Caco-2 (cell line): ENCODE data around the gene PPP1R14B. TPM values are rescaled to one million over a fixed set of nuclear protein-coding genes. Genes with fewer than 3 reads are reported as not detected.

Source experiments
- BruUV-seq: library from RNA; stranded (reverse); fragments of 400-500 nt; replicated peaks from 2 replicates; lab custom pipeline; 2021; lab: Mats Ljungman, UMichigan
- CTCF ChIA-PET: fragments of 300-600 bp; sonication (Branson Sonifier 250); formaldehyde crosslinking; loops from one replicate; lab custom pipeline; 2022; ENCODE audit warnings: antibody characterized with exemption; lab: Charles Lee
- POLR2A ChIA-PET: fragments of 300-600 bp; sonication (Branson Sonifier 250); formaldehyde crosslinking; loops from one replicate; lab custom pipeline; 2022; ENCODE audit warnings: antibody characterized with exemption; lab: Charles Lee
- DNase-seq, 2 experiments: peaks; one replicate each; pipeline versions ENCODE4 v3.0.0 to v3.0.0-alpha.2; 2020 to 2022
- H3K27me3 ChIP-seq: replicated peaks from 2 replicates; pipeline ENCODE4 v1.6.0; 2011; ENCODE audit warnings: low read length; ENCODE audit not compliant: control insufficient read depth, insufficient read depth
- H3K36me3 ChIP-seq: 2 replicates; pipeline ENCODE4 v1.5.1; 2011; ENCODE audit warnings: low read length; ENCODE audit not compliant: control insufficient read depth, insufficient read depth
- H3K4me1 ChIP-seq: fragments of 250-450 bp; sonication (Bioruptor Pico); 2 replicates; pipeline ENCODE4 v1.5.1; 2020; ENCODE audit warnings: mild to moderate bottlenecking
- H3K4me3 ChIP-seq: 2 replicates; pipeline ENCODE4 v1.5.1; 2011; ENCODE audit warnings: low read depth, mild to moderate bottlenecking, control low read depth, low read length
- H3K9me3 ChIP-seq: fragments of 250-450 bp; sonication (Bioruptor Pico); 2 replicates; pipeline ENCODE4 v1.5.1; 2020; ENCODE audit warnings: mild to moderate bottlenecking, moderate library complexity
- H3K27ac Mint-ChIP-seq: one replicate; pipeline ENCODE4 v1.8.0; 2022; ENCODE audit warnings: mixed read lengths; ENCODE audit not compliant: unreplicated experiment
- H3K27me3 Mint-ChIP-seq: one replicate; pipeline ENCODE4 v1.8.0; 2022; ENCODE audit warnings: mixed read lengths; ENCODE audit not compliant: insufficient read depth, unreplicated experiment
- H3K36me3 Mint-ChIP-seq: one replicate; pipeline ENCODE4 v1.8.0; 2022; ENCODE audit warnings: mild to moderate bottlenecking, mixed read lengths; ENCODE audit not compliant: insufficient read depth, unreplicated experiment
- H3K4me1 Mint-ChIP-seq: one replicate; pipeline ENCODE4 v1.8.0; 2022; ENCODE audit warnings: low read depth, mixed read lengths; ENCODE audit not compliant: unreplicated experiment
- H3K4me3 Mint-ChIP-seq: one replicate; pipeline ENCODE4 v1.8.0; 2022; ENCODE audit warnings: mild to moderate bottlenecking, moderate library complexity, mixed read lengths; ENCODE audit not compliant: unreplicated experiment
- H3K9me3 Mint-ChIP-seq: one replicate; pipeline ENCODE4 v1.8.0; 2022; ENCODE audit warnings: mixed read lengths; ENCODE audit not compliant: unreplicated experiment
- intact Hi-C: fragments of 100-400 bp; cut with micrococcal nuclease; formaldehyde crosslinking; loops from one replicate; pipeline ENCODE4 v1.10.0; 2022; ENCODE audit not compliant: unreplicated experiment
- total RNA-seq: library from RNA; stranded (reverse); gene quantifications from 2 replicates; pipeline ENCODE4 v1.2.3, GENCODE V29; 2022
- TF ChIP-seq, protein P1 (sequence below), 2 experiments: fragments of 200-600 bp in 1 of 2; IDR thresholded peaks; 1 replicate in 1 of 2; 2 replicates in 1 of 2; pipeline versions ENCODE4 v1.5.1 to v1.8.0; 2011 to 2022; ENCODE audit warnings: antibody characterized with exemption in 1 of 2, control low read depth in 1 of 2, inconsistent platforms in 1 of 2, low read depth in 1 of 2, low read length in 1 of 2, mild to moderate bottlenecking in 1 of 2, moderate library complexity in 1 of 2; ENCODE audit not compliant: insufficient read depth in 1 of 2, severe bottlenecking in 1 of 2, unreplicated experiment in 1 of 2

The PPP1R14B gene
- total RNA-seq, 1 experiment from 2014 or later, result 162 TPM

DNA sequence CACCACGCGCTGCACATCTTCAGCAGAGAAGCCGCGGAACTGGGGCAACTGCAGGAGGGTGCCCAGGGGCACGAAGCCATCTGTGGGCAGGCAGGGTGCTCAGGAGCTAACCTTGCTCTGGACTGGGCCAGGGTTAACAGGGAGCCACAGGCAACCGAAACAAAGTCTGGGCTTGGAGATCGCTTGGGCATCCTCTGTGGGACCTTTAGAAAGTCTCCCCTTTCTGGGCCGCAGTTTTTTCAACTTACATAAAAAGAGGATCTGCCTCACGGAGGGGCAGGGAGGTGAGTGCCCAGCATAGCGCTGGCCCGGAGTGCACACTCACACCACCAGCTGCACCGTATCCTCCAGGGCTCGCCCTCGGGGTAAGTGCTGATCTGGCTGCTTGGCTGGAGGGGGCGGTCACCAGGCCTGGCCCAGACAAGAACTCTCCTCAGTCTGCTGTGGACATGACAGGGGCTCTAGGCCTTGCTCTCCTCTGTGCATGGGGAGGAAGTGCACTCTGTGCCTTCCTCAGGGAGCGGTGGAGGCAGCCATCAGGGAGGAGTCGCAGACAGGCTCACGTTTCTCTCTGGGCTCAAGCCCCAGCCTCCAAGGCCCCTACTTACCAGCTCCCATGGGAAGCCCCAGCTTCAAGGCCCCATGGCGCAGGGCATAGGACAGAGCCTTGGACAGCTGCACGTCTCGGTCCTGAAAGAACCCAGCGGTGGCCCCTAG is 21.7 kb downstream of the PPP1R14B start:
- Histone ChIP-seq H3K9me3 (no peaks in the 10 kb centered on the region), H3K4me1 (peaks cover 25% of the 10 kb centered on the region), H3K27me3 (no peaks in the 10 kb centered on the region), H3K4me3 (peak overlapping the region; percentile 99), H3K36me3 (no peaks in the 10 kb centered on the region; the same call in 1 of the 2 replicates)
- Mint-ChIP-seq H3K9me3 (no peaks in the 10 kb centered on the region), H3K27me3 (no peaks in the 10 kb centered on the region), H3K27ac (peak overlapping the region; percentile 39), H3K4me1 (no peaks in the 10 kb centered on the region), H3K36me3 (peaks cover 18% of the 10 kb centered on the region), H3K4me3 (peak overlapping the region; percentile 81)
- TF ChIP-seq, protein P1, sequence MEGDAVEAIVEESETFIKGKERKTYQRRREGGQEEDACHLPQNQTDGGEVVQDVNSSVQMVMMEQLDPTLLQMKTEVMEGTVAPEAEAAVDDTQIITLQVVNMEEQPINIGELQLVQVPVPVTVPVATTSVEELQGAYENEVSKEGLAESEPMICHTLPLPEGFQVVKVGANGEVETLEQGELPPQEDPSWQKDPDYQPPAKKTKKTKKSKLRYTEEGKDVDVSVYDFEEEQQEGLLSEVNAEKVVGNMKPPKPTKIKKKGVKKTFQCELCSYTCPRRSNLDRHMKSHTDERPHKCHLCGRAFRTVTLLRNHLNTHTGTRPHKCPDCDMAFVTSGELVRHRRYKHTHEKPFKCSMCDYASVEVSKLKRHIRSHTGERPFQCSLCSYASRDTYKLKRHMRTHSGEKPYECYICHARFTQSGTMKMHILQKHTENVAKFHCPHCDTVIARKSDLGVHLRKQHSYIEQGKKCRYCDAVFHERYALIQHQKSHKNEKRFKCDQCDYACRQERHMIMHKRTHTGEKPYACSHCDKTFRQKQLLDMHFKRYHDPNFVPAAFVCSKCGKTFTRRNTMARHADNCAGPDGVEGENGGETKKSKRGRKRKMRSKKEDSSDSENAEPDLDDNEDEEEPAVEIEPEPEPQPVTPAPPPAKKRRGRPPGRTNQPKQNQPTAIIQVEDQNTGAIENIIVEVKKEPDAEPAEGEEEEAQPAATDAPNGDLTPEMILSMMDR (IDR thresholded peaks at IDR 0.05; ENCODE audit: insufficient read depth in 1 of 2, low read depth in 1 of 2, low read length in 1 of 2, severe bottlenecking in 1 of 2, unreplicated experiment in 1 of 2), result no peak
- POLR2A ChIA-PET, result interaction anchor here (0.6 to 1.3 kb wide), 2 partner anchors 17 to 39 kb away, joined by 3 to 7 read pairs; partner anchors contain the start of gene STIP1
- BruUV-seq, result no TSS peak
- intact Hi-C loops, result no loop called here
- CTCF ChIA-PET, result no interaction called here
- DNase-seq, result peak in 1 of 2 experiments; percentile 45

DNA sequence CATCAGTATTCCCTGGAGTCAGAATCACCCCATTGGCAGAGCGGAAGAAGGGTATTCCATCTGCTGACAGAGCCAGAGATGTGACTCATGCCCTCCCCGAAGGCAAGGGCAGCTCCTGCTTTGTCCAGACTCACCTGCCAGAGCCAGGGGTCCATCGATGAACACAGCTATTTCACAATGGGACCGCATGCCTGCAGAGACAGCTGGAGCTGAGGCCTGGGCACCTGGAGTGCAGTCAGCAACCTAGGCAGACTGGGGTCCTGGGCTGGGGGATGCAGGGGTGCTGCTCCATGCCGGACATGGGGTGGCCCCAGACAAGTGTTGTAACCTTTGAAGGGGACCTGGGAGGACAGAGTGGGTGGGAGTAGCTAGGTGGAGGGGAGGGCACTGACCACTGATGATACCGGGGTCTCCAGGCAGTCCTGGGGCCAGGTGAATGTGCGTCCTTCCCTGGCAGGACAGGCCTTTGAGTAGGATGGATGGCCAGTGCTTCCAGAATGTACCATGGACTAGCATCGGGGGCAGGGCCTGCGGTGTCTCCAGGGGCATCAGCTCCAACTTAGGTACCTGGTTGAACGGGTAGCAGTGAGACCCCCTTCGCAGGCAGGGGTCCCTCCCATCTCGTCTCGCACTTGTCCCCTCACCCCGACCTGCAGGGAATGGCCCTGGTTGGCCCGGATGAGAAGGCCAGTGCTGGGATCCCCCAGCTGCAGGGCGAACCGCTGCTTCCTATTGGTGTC is 22.4 kb downstream of the PPP1R14B start:
- ChIA-PET CTCF (interaction anchor here (1.1 kb wide), 1 partner anchor 39 kb away, joined by 3 read pairs; the partner anchor contains the start of gene STIP1), POLR2A (no interaction called here)
- DNase-seq, result peak in 1 of 2 experiments; percentile 40
- H3K4me1 ChIP-seq, result peaks cover 19% of the 10 kb centered on the region
- no peak overlapping the region for H3K27ac Mint-ChIP-seq
- no peaks in the 10 kb centered on the region for H3K9me3 Mint-ChIP-seq
- no peaks in the 10 kb centered on the region for H3K4me1 Mint-ChIP-seq
- H3K36me3 Mint-ChIP-seq, result peaks cover 13% of the 10 kb centered on the region
- no peaks in the 10 kb centered on the region for H3K27me3 Mint-ChIP-seq
- no peaks in the 10 kb centered on the region; the same call in 1 of the 2 replicates for H3K36me3 ChIP-seq
- TF ChIP-seq, protein P1 (IDR thresholded peaks at IDR 0.05; ENCODE audit: insufficient read depth in 1 of 2, low read depth in 1 of 2, low read length in 1 of 2, severe bottlenecking in 1 of 2, unreplicated experiment in 1 of 2), result no peak
- no peaks in the 10 kb centered on the region for H3K27me3 ChIP-seq
- H3K4me3 ChIP-seq, result no peak overlapping the region
- no TSS peak for BruUV-seq
- H3K9me3 ChIP-seq, result no peaks in the 10 kb centered on the region
- H3K4me3 Mint-ChIP-seq, result peak overlapping the region; percentile 81
- intact Hi-C loops, result no loop called here

DNA sequence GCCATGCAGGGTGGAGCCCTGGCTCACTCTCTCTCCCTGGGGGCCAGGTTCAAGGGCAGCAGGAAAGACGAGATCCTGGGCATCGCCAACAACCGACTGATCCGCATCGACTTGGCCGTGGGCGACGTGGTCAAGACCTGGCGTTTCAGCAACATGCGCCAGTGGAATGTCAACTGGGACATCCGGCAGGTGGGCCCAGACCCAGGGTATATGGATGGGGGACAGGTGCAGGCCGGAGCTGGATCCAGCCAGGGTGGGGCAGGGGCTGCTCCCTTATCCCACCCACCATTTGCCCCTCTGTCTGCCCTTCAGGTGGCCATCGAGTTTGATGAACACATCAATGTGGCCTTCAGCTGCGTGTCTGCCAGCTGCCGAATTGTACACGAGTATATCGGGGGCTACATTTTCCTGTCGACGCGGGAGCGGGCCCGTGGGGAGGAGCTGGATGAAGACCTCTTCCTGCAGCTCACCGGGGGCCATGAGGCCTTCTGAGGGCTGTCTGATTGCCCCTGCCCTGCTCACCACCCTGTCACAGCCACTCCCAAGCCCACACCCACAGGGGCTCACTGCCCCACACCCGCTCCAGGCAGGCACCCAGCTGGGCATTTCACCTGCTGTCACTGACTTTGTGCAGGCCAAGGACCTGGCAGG is 23.6 kb downstream of the PPP1R14B start:
- BruUV-seq, result no TSS peak
- Mint-ChIP-seq H3K4me1 (no peaks in the 10 kb centered on the region), H3K27me3 (no peaks in the 10 kb centered on the region), H3K9me3 (no peaks in the 10 kb centered on the region), H3K4me3 (no peak overlapping the region), H3K36me3 (peaks cover 13% of the 10 kb centered on the region), H3K27ac (no peak overlapping the region)
- H3K4me1 ChIP-seq, result peaks cover 14% of the 10 kb centered on the region
- H3K4me3 ChIP-seq, result no peak overlapping the region
- intact Hi-C loops, result no loop called here
- TF ChIP-seq, protein P1 (IDR thresholded peaks at IDR 0.05; ENCODE audit: insufficient read depth in 1 of 2, low read depth in 1 of 2, low read length in 1 of 2, severe bottlenecking in 1 of 2, unreplicated experiment in 1 of 2), result no peak
- ChIA-PET CTCF (interaction anchor here (0.6 to 1.1 kb wide), 2 partner anchors 18 to 37 kb away, joined by 3 to 8 read pairs; partner anchors contain the start of gene STIP1), POLR2A (no interaction called here)
- no peak for DNase-seq
- no peaks in the 10 kb centered on the region; the same call in 1 of the 2 replicates for H3K36me3 ChIP-seq
- H3K9me3 ChIP-seq, result no peaks in the 10 kb centered on the region
- no peaks in the 10 kb centered on the region for H3K27me3 ChIP-seq
